ENCODE data around the gene GNPDA2. TPM values are rescaled to one million over a fixed set of nuclear protein-coding genes. Genes with fewer than 3 reads are reported as not detected.

The GNPDA2 gene
- total and polyA plus RNA-seq, 2 donors = 12.1 to 18.6 TPM

Other genes with a start within 250 kb of the GNPDA2 start
- gene YIPF7, start 74.9 kb downstream of the GNPDA2 start, total RNA-seq = 0.09 TPM
- gene YIPF7, start 74.9 kb downstream of the GNPDA2 start, polyA plus RNA-seq = 0.18 TPM
- gene GUF1, start 48.1 kb downstream of the GNPDA2 start, total RNA-seq = 13.6 TPM
- gene GUF1, start 48.1 kb downstream of the GNPDA2 start, polyA plus RNA-seq = 14.2 TPM

Data from thymus (tissue), 2 donors.